NCI-H524 (cell line): ENCODE results near the gene MYO7B.

Source experiments
- DNase-seq, 2 experiments: peaks; one replicate each; lab custom pipeline; 2025; lab: John Stamatoyannopoulos, UW

MYO7B gene

GRCh38 chr2:127573771-127574170, 38.3 kb downstream of the MYO7B start:
- DNase-seq = no peak

GRCh38 chr2:127574656-127575055, 39.2 kb downstream of the MYO7B start:
- DNase-seq = no peak

GRCh38 chr2:127575185-127575765, 39.8 kb downstream of the MYO7B start:
- DNase-seq = no peak

GRCh38 chr2:127575941-127576432, 40.5 kb downstream of the MYO7B start:
- no peak for DNase-seq

- DNase-seq = no peak
These were observed 41.1 kb downstream of the MYO7B start for GRCh38 chr2:127576433-127577207.

- no peak for DNase-seq
These were observed 41.7 kb downstream of the MYO7B start for GRCh38 chr2:127577208-127577475.

- no peak for DNase-seq
These were observed 42.0 kb downstream of the MYO7B start for GRCh38 chr2:127577503-127577902.

GRCh38 chr2:127577973-127578372, 42.5 kb downstream of the MYO7B start:
- no peak for DNase-seq

GRCh38 chr2:127578411-127578810, 42.9 kb downstream of the MYO7B start:
- no peak for DNase-seq

GRCh38 chr2:127579231-127579630, 43.7 kb downstream of the MYO7B start:
- no peak for DNase-seq

- no peak for DNase-seq
These were observed 44.9 kb downstream of the MYO7B start for GRCh38 chr2:127580167-127581049.

- no peak for DNase-seq
These were observed 45.5 kb downstream of the MYO7B start for GRCh38 chr2:127581050-127581345.

GRCh38 chr2:127581516-127582490, 46.3 kb downstream of the MYO7B start:
- DNase-seq = no peak

- no peak for DNase-seq
These were observed 47.7 kb downstream of the MYO7B start for GRCh38 chr2:127582863-127583861.

- no peak for DNase-seq
These were observed 48.6 kb downstream of the MYO7B start for GRCh38 chr2:127584047-127584446.

- DNase-seq = no peak
These were observed 49.1 kb downstream of the MYO7B start for GRCh38 chr2:127584516-127585033.

GRCh38 chr2:127585270-127585807, 49.9 kb downstream of the MYO7B start:
- DNase-seq = no peak

GRCh38 chr2:127586136-127586535, 50.7 kb downstream of the MYO7B start:
- DNase-seq = no peak

- no peak for DNase-seq
These were observed 51.3 kb downstream of the MYO7B start for GRCh38 chr2:127586746-127587295.

- no peak for DNase-seq
These were observed 52.8 kb downstream of the MYO7B start for GRCh38 chr2:127588241-127588640.
